Gastrocnemius medialis (tissue), 4 donors: ENCODE measurements around the gene KIAA1217. TPM values are rescaled to one million over a fixed set of nuclear protein-coding genes. Genes with fewer than 3 reads are reported as not detected.

Source experiments
- ATAC-seq, 2 donors: fragments of 150-250 bp; one replicate each; pipeline ENCODE4 v1.9.1; 2016
- DNase-seq, 2 donors: peaks; one replicate each; pipeline ENCODE4 v3.0.0-alpha.2; 2019
- H3K27ac ChIP-seq, 4 donors: fragments of 200-600 bp; sonication (generic); 1 replicate in 1 of 4; 2 replicates in 3 of 4; pipeline ENCODE4 v1.5.1; 2016 to 2018; ENCODE audit warnings: mild to moderate bottlenecking in 2 of 4, moderate library complexity in 1 of 4
- H3K27me3 ChIP-seq, 3 donors: fragments of 200-600 bp; sonication (generic) in 2 of 3; 1 replicate in 1 of 3; 2 replicates in 2 of 3; pipeline versions ENCODE4 v1.5.1 to v1.6.0; 2016 to 2019; ENCODE audit warnings: mild to moderate bottlenecking in 1 of 3, moderate library complexity in 1 of 3
- H3K36me3 ChIP-seq, 2 donors: fragments of 200-600 bp; sonication (generic) in 1 of 2; one replicate each; pipeline ENCODE4 v1.5.1; 2017 to 2018
- H3K4me1 ChIP-seq, 2 donors: fragments of 200-600 bp; sonication (generic) in 1 of 2; one replicate each; pipeline ENCODE4 v1.5.1; 2016 to 2017; ENCODE audit warnings: mild to moderate bottlenecking in 2 of 2
- H3K4me3 ChIP-seq, 4 donors: fragments of 200-600 bp; sonication (generic) in 3 of 4; 1 replicate in 1 of 4; 2 replicates in 3 of 4; pipeline ENCODE4 v1.5.1; 2016 to 2019; ENCODE audit warnings: mild to moderate bottlenecking in 2 of 4
- H3K9me3 ChIP-seq, 3 donors: fragments of 200-600 bp; sonication (generic) in 2 of 3; 1 replicate in 1 of 3; 2 replicates in 2 of 3; pipeline ENCODE4 v1.5.1; 2016 to 2019
- CTCF ChIP-seq, 5 experiments: fragments of 450-650 bp in 3 of 5; fragments of 200-600 bp in 2 of 5; sonication (generic) in 2 of 5; IDR thresholded peaks in 4 of 5; conservative IDR thresholded peaks in 1 of 5; 1 replicate in 4 of 5; 2 replicates in 1 of 5; pipeline ENCODE4 v1.5.1; 2016 to 2019; ENCODE audit warnings: antibody characterized with exemption in 5 of 5, mild to moderate bottlenecking in 3 of 5, moderate library complexity in 3 of 5
- POLR2A ChIP-seq, 2 donors: fragments of 450-650 bp; IDR thresholded peaks; one replicate each; pipeline ENCODE4 v1.6.1; 2017; ENCODE audit warnings: antibody characterized with exemption in 2 of 2, mild to moderate bottlenecking in 2 of 2, moderate library complexity in 2 of 2
- in situ Hi-C, 4 donors: fragments of 200-750 bp; cut with MboI; loops; one replicate each; pipeline versions ENCODE4 v1.15.0 to v1.8.0; 2017; ENCODE audit warnings: low sequenced_read_pairs in 4 of 4
- intact Hi-C: fragments of 100-400 bp; cut with DNase I; formaldehyde crosslinking; loops from one replicate; pipeline ENCODE4 v1.15.1; 2023; ENCODE audit warnings: low total_unique reads
- total RNA-seq, 4 donors: library from RNA; depleted of rRNA; stranded (reverse); fragments of >200 nt; gene quantifications; one replicate each; pipeline versions ENCODE4 v1.1.0 to v1.2.3, GENCODE V29; 2016

The KIAA1217 gene
- total RNA-seq, 4 donors from 2014 or later, result 152 to 266 (median 155) TPM

DNA sequence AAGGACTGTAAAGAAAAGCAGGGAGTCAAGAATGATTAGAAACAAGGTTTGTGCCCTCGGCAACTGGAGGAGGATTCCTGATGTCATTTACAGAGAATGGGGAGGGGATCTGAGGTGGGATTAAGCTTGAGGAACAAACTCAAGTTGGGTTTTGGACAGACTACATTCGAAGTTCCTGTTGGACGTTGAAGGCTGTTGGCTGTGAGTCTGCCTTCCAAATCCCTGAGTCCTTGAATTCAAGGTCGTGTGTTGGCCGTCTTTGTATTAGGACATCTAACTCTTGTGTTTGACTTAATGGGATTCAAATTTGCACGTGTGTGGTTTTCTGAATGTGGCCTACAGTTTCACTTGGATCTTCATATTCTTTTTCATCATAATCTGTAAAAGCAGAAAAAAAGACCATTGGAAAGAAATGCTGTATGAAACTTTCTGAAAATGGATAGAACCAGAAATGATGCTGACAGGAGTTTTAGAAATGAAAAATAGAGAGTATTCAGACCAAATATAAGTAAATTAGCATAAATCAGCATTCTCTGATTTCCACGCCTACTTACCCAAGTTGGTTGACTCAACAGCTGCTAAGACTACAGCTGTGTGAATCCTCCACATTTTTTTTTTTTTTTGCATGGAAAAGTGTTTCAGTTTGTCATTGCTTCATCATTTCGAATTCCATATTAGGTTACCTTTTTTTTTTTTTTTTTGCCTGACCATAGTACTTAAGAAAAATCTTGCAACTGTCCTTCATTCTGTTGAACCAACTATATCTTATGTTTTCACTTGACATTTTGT, 94.8 kb downstream of the KIAA1217 start:
- TF ChIP-seq CTCF (IDR thresholded peaks at IDR 0.05 in 4 of 5, conservative IDR thresholded peaks at IDR 0.05 in 1 of 5) (no peak), POLR2A (IDR thresholded peaks at IDR 0.05) (no peak)
- H3K36me3 ChIP-seq, result peaks cover 0 to 4% of the 10 kb centered on the region in 2 donors
- peak overlapping the region; percentile 88 to 96 (median 95) for H3K27ac ChIP-seq
- intact Hi-C loops, result no loop called here
- ATAC-seq (no peak), DNase-seq (no peak)
- H3K4me3 ChIP-seq, result no peak overlapping the region
- in situ Hi-C loops, result no loop called here
- peaks cover 49 to 59% of the 10 kb centered on the region in 2 donors for H3K4me1 ChIP-seq
- H3K9me3 ChIP-seq, result no peaks in the 10 kb centered on the region
- H3K27me3 ChIP-seq, result no peaks in the 10 kb centered on the region

DNA sequence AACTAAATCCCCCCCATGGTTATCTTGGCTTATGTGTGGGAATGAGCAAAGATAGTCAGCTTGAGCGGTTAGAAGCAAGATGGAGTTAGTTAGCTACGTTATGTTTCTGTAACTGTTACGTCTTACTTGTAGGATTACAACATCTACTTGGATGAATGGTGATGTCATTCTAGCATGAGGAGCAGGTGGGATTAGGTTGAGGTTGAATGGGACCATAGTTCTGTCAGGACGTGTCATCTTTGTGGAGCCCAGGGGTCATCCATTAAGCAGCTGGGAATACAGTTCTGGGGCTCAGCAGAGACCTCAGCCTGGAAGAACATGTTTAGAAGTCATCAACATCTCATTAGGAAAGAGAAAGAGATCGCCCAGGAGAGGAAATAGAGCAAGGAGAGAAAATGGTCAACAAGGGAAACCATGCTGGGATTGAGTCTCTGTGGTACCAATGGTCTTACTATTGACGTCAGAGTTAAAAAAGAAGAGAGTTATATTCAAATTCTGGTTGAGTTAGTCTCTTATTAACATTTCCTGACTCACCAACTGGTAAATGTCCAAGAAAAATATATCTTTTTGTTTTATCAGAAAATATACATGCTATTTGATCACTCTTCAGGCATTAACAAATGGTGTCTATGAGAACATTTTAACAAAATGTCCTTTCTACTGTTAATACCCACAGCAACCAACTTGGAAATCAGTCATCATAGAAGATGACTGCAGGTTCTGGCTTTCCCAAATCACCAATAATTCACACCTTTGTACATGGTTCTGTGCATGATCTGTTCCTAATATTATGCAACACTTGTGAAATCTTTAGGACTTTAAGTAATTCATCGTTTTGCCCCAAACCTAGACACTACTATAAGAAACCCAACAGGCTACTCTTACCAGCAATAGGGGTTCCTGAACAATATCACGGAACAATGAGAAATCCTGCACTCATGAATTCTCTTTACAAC, 96.9 kb downstream of the KIAA1217 start:
- ATAC-seq, result peak in 1 of 2 donors; percentile 1
- no peak for DNase-seq
- no peak for TF ChIP-seq POLR2A (IDR thresholded peaks at IDR 0.05)
- TF ChIP-seq CTCF (IDR thresholded peaks at IDR 0.05 in 4 of 5, conservative IDR thresholded peaks at IDR 0.05 in 1 of 5), result no peak

GRCh38 chr10:24306507-24306875, 97.6 kb downstream of the KIAA1217 start:
- Histone ChIP-seq H3K4me1 (peaks cover 67 to 70% of the 10 kb centered on the region in 2 donors), H3K4me3 (peak overlapping the region; percentile 12 to 41 (median 34)), H3K36me3 (no peaks in the 10 kb centered on the region), H3K9me3 (no peaks in the 10 kb centered on the region), H3K27me3 (no peaks in the 10 kb centered on the region), H3K27ac (peak overlapping the region; percentile 88 to 96 (median 95))
- ATAC-seq (peak; percentile 91 to 95), DNase-seq (peak; percentile 84 to 89)
- peak; percentile 25 to 58 for TF ChIP-seq POLR2A (IDR thresholded peaks at IDR 0.05)
- no peak for TF ChIP-seq CTCF (IDR thresholded peaks at IDR 0.05 in 4 of 5, conservative IDR thresholded peaks at IDR 0.05 in 1 of 5)
- intact Hi-C loops (loop anchor here (2.0 to 5.0 kb wide), 4 partner anchors 50 to 161 kb away; no protein-coding TSS in a partner anchor), in situ Hi-C loops (no loop called here)

More for the DNA sequence above, 96.9 kb downstream of the KIAA1217 start:
- in situ Hi-C loops (no loop called here), intact Hi-C loops (loop anchor here (2.0 to 5.0 kb wide), 4 partner anchors 49 to 161 kb away; no protein-coding TSS in a partner anchor)
- H3K4me1 ChIP-seq, result peaks cover 66 to 68% of the 10 kb centered on the region in 2 donors
- no peaks in the 10 kb centered on the region for H3K9me3 ChIP-seq
- H3K36me3 ChIP-seq, result no peaks in the 10 kb centered on the region
- no peaks in the 10 kb centered on the region for H3K27me3 ChIP-seq
- peak overlapping the region in 1 of 4 donors; percentile 19 for H3K4me3 ChIP-seq
- peak overlapping the region; percentile 88 to 96 (median 95) for H3K27ac ChIP-seq

GRCh38 chr10:24307116-24307515, 98.2 kb downstream of the KIAA1217 start:
- Histone ChIP-seq H3K36me3 (no peaks in the 10 kb centered on the region), H3K27me3 (no peaks in the 10 kb centered on the region), H3K4me3 (peak overlapping the region; percentile 12 to 41 (median 34)), H3K4me1 (peaks cover 74 to 76% of the 10 kb centered on the region in 2 donors), H3K27ac (peak overlapping the region; percentile 88 to 96 (median 95)), H3K9me3 (no peaks in the 10 kb centered on the region)
- no peak for ATAC-seq
- no peak for TF ChIP-seq CTCF (IDR thresholded peaks at IDR 0.05 in 4 of 5, conservative IDR thresholded peaks at IDR 0.05 in 1 of 5)
- no peak for TF ChIP-seq POLR2A (IDR thresholded peaks at IDR 0.05)
- peak in 1 of 2 donors; percentile 53 for DNase-seq
- in situ Hi-C loops, result no loop called here
- intact Hi-C loops, result loop anchor here (2.0 to 5.0 kb wide), 4 partner anchors 50 to 160 kb away; no protein-coding TSS in a partner anchor
